Measurements from ENCODE around the gene SULT2B1. TPM values are rescaled to one million over a fixed set of nuclear protein-coding genes. Genes with fewer than 3 reads are reported as not detected.
"Not testable (repeated sequence)": the region's sequence is repeated elsewhere in the genome, so short reads cannot be mapped to it uniquely, and the experiment has no call there.

Gene SULT2B1
- total RNA-seq, 4 donors from 2014 or later, result 1.0 TPM; not detected in 3

GRCh38 chr19:48571378-48572162 is 19.6 kb downstream of the SULT2B1 start:
- intact Hi-C loops (cut with DNase I), result no loop called here
- H3K4me1 ChIP-seq, result peaks cover 8 to 19% (median 16%) of the 10 kb centered on the region in 4 donors
- H3K9me3 ChIP-seq, result no peaks in the 10 kb centered on the region
- TF ChIP-seq, protein P1, sequence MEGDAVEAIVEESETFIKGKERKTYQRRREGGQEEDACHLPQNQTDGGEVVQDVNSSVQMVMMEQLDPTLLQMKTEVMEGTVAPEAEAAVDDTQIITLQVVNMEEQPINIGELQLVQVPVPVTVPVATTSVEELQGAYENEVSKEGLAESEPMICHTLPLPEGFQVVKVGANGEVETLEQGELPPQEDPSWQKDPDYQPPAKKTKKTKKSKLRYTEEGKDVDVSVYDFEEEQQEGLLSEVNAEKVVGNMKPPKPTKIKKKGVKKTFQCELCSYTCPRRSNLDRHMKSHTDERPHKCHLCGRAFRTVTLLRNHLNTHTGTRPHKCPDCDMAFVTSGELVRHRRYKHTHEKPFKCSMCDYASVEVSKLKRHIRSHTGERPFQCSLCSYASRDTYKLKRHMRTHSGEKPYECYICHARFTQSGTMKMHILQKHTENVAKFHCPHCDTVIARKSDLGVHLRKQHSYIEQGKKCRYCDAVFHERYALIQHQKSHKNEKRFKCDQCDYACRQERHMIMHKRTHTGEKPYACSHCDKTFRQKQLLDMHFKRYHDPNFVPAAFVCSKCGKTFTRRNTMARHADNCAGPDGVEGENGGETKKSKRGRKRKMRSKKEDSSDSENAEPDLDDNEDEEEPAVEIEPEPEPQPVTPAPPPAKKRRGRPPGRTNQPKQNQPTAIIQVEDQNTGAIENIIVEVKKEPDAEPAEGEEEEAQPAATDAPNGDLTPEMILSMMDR (IDR thresholded peaks at IDR 0.05), result no peak
- TF ChIP-seq POLR2A (IDR thresholded peaks at IDR 0.05; ENCODE audit: low read depth) (no peak), EP300 (IDR thresholded peaks at IDR 0.05) (no peak), POLR2AphosphoS5 (IDR thresholded peaks at IDR 0.05) (no peak)
- WGBS, result 80% methylated on average over 5 of the region's 5 CpGs
- no peak overlapping the region for H3K4me3 ChIP-seq
- H3K36me3 ChIP-seq, result no peaks in the 10 kb centered on the region
- no peak overlapping the region for H3K27ac ChIP-seq (replicated peaks in 1 of 4)
- DNase-seq (ENCODE audit: extremely low spot score), result no peak
- H3K27me3 ChIP-seq, result no peaks in the 10 kb centered on the region

DNA sequence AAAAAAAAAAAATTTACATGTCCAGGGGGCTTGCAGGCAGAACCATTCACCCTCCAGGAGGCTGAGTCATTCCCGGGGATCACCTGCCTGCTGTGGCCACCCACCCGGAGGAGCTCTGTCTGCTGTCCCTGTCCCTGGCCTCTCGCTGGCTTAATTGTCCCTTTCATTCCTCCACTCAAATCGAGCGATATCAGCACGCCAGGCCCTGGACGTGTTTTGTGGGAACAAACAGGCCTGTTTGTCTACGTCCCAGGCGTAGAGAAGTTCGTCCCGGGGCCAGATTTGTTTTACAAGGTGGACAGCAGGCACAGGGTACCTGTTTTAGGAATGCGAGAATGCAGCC is 21.2 kb downstream of the SULT2B1 start:
- no peak overlapping the region for H3K4me3 ChIP-seq
- no peaks in the 10 kb centered on the region for H3K27me3 ChIP-seq
- intact Hi-C loops (cut with DNase I), result no loop called here
- no peak for DNase-seq (ENCODE audit: extremely low spot score)
- TF ChIP-seq POLR2AphosphoS5 (IDR thresholded peaks at IDR 0.05) (no peak), EP300 (IDR thresholded peaks at IDR 0.05) (no peak), POLR2A (IDR thresholded peaks at IDR 0.05; ENCODE audit: low read depth) (no peak)
- TF ChIP-seq, protein P1 (IDR thresholded peaks at IDR 0.05), result no peak
- H3K36me3 ChIP-seq, result no peaks in the 10 kb centered on the region
- no peaks in the 10 kb centered on the region for H3K9me3 ChIP-seq
- 85% methylated on average over 12 of the region's 12 CpGs for WGBS
- peaks cover 2 to 9% (median 8%) of the 10 kb centered on the region in 4 donors for H3K4me1 ChIP-seq
- no peak overlapping the region for H3K27ac ChIP-seq (replicated peaks in 1 of 4)

DNA sequence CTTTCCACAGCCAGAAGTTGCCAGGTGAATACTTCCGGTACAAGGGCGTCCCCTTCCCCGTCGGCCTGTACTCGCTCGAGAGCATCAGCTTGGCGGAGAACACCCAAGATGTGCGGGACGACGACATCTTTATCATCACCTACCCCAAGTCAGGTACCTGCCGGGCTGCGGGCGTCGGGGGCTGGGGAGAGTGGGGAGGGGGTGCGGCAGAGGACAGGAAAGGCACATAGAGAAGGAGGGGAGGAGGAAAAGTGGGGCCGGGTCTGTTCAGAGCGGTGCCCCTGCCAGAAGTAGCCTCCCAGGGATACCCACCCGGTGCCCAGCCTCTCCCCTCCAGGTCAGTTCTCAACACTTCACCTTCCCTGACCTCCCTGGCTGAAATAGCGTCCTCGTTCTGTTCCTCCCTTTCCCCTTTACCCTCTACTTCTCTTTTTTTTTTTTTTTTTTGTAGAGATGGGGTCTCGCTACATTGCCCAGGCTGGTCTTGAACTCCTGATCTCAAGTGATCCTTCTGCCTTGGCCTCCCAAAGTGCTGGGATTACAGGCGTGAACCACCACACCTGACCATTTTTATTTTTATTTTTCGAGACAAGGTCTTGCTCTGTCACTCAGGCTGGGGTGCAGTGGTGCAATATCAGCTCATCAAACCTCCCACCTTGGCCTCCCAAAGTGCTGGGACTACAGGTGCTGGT is 24.1 kb downstream of the SULT2B1 start:
- intact Hi-C loops (cut with DNase I), result no loop called here
- 81% methylated on average over 23 of the region's 23 CpGs for WGBS

DNA sequence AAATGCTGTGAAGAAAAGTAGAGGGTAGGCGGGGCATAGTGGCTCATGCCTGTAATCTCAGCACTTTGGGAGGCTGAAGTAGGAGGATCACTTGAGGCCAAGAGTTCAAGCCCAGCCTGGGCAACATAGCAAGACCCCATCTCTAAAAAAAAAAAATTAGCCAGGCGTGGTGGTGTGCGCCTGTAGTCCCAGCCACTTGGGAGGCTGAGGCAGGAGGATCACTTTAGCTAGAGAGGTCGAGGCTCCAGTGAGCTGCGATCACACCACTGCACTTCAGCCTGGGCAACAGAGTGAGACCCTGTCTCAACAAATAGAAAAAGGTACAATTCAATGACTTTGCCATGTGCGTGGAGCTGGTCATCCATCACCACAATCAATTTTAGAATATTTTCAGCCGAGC is 25.9 kb downstream of the SULT2B1 start:
- H3K4me1 ChIP-seq; DNase-seq (ENCODE audit: extremely low spot score); H3K9me3 ChIP-seq; H3K4me3 ChIP-seq; H3K27ac ChIP-seq (replicated peaks in 1 of 4); intact Hi-C loops (cut with DNase I); H3K36me3 ChIP-seq; H3K27me3 ChIP-seq: not testable (repeated sequence)
- WGBS, result 93% methylated on average over 7 of the region's 7 CpGs

More for the DNA sequence above, 24.1 kb downstream of the SULT2B1 start:
- Histone ChIP-seq H3K27me3 (no peaks in the 10 kb centered on the region), H3K27ac (replicated peaks in 1 of 4) (no peak overlapping the region), H3K36me3 (no peaks in the 10 kb centered on the region), H3K4me3 (no peak overlapping the region), H3K4me1 (no peaks in the 10 kb centered on the region), H3K9me3 (no peaks in the 10 kb centered on the region)
- DNase-seq (ENCODE audit: extremely low spot score), result no peak
- no peak for TF ChIP-seq EP300 (IDR thresholded peaks at IDR 0.05)
- TF ChIP-seq, protein P1 (IDR thresholded peaks at IDR 0.05), result no peak
- TF ChIP-seq POLR2A (IDR thresholded peaks at IDR 0.05; ENCODE audit: low read depth), result no peak
- TF ChIP-seq POLR2AphosphoS5 (IDR thresholded peaks at IDR 0.05), result no peak

GRCh38 chr19:48578891-48579290 is 26.9 kb downstream of the SULT2B1 start:
- no peaks in the 10 kb centered on the region for H3K36me3 ChIP-seq
- DNase-seq (ENCODE audit: extremely low spot score), result no peak
- no peaks in the 10 kb centered on the region for H3K27me3 ChIP-seq
- H3K27ac ChIP-seq (replicated peaks in 1 of 4), result no peak overlapping the region
- TF ChIP-seq, protein P1 (IDR thresholded peaks at IDR 0.05), result no peak
- TF ChIP-seq POLR2AphosphoS5 (IDR thresholded peaks at IDR 0.05) (no peak), POLR2A (IDR thresholded peaks at IDR 0.05; ENCODE audit: low read depth) (no peak), EP300 (IDR thresholded peaks at IDR 0.05) (no peak)
- no peaks in the 10 kb centered on the region for H3K9me3 ChIP-seq
- WGBS, result 28% methylated on average over 3 of the region's 3 CpGs
- intact Hi-C loops (cut with DNase I), result no loop called here
- H3K4me1 ChIP-seq, result peaks cover 3 to 4% (median 3%) of the 10 kb centered on the region in 4 donors
- H3K4me3 ChIP-seq, result no peak overlapping the region

All from esophagus muscularis mucosa (tissue), 4 donors.